ENCODE measurements around the gene TNS4. TPM values are rescaled to one million over a fixed set of nuclear protein-coding genes. Genes with fewer than 3 reads are reported as not detected.
A peak's percentile ranks its signal among the peaks of the same experiment; 100 is the strongest.

Gene TNS4
- total RNA-seq, 1 donor from 2014 or later = not detected

GRCh38 chr17:40515491-40516041 is 14.1 kb upstream of the TNS4 start:
- no peak overlapping the region for H3K4me3 ChIP-seq
- TF ChIP-seq EZH2 (IDR thresholded peaks at IDR 0.05) (no peak), EZH2phosphoT487 (IDR thresholded peaks at IDR 0.05) (no peak), CTCF (IDR thresholded peaks at IDR 0.05) (no peak)
- H3K9me3 ChIP-seq (ENCODE audit: low read depth) = no peaks in the 10 kb centered on the region
- H3K36me3 ChIP-seq = no peaks in the 10 kb centered on the region
- peaks cover 10% of the 10 kb centered on the region for H3K4me1 Mint-ChIP-seq
- no peaks in the 10 kb centered on the region for H3F3A ChIP-seq (ENCODE audit: low read depth)
- no peaks in the 10 kb centered on the region for H3K36me3 Mint-ChIP-seq
- H2AFZ ChIP-seq (replicated peaks) = no peak overlapping the region
- DNase-seq (ENCODE audit: low spot score) = no peak
- no peak overlapping the region for H3K27ac Mint-ChIP-seq
- H3K79me2 ChIP-seq (ENCODE audit: low read depth) = no peaks in the 10 kb centered on the region
- H3K4me1 ChIP-seq = peaks cover 4% of the 10 kb centered on the region
- no peak overlapping the region for H3K27ac ChIP-seq
- H3K27me3 Mint-ChIP-seq (ENCODE audit: insufficient read depth, low read depth) = peaks cover 4% of the 10 kb centered on the region
- H3K27me3 ChIP-seq = no peaks in the 10 kb centered on the region
- peak overlapping the region; percentile 52 for H3K4me3 Mint-ChIP-seq
- no peak overlapping the region for H3K9ac ChIP-seq
- no peaks in the 10 kb centered on the region for H3K9me3 Mint-ChIP-seq
- H4K20me1 ChIP-seq (ENCODE audit: low read depth) = no peaks in the 10 kb centered on the region
- H3K4me2 ChIP-seq = no peak overlapping the region

- Mint-ChIP-seq H3K27ac (no peak overlapping the region), H3K36me3 (no peaks in the 10 kb centered on the region), H3K9me3 (no peaks in the 10 kb centered on the region), H3K27me3 (ENCODE audit: insufficient read depth, low read depth) (peaks cover 4% of the 10 kb centered on the region), H3K4me1 (peaks cover 13% of the 10 kb centered on the region), H3K4me3 (no peak overlapping the region)
- Histone ChIP-seq H3K4me3 (no peak overlapping the region), H3F3A (ENCODE audit: low read depth) (no peaks in the 10 kb centered on the region), H3K9ac (no peak overlapping the region), H4K20me1 (ENCODE audit: low read depth) (no peaks in the 10 kb centered on the region), H3K4me1 (peaks cover 7% of the 10 kb centered on the region), H3K27ac (no peak overlapping the region), H3K27me3 (no peaks in the 10 kb centered on the region), H2AFZ (replicated peaks) (no peak overlapping the region), H3K9me3 (ENCODE audit: low read depth) (no peaks in the 10 kb centered on the region), H3K36me3 (no peaks in the 10 kb centered on the region), H3K79me2 (ENCODE audit: low read depth) (no peaks in the 10 kb centered on the region), H3K4me2 (no peak overlapping the region)
- TF ChIP-seq CTCF (IDR thresholded peaks at IDR 0.05) = no peak
- TF ChIP-seq EZH2 (IDR thresholded peaks at IDR 0.05) = no peak
- no peak for TF ChIP-seq EZH2phosphoT487 (IDR thresholded peaks at IDR 0.05)
- no peak for DNase-seq (ENCODE audit: low spot score)
Measured at GRCh38 chr17:40515011-40515410, 13.6 kb upstream of the TNS4 start.

GRCh38 chr17:40514013-40514875 is 12.8 kb upstream of the TNS4 start:
- TF ChIP-seq EZH2phosphoT487 (IDR thresholded peaks at IDR 0.05) = no peak
- no peak for TF ChIP-seq CTCF (IDR thresholded peaks at IDR 0.05)
- TF ChIP-seq EZH2 (IDR thresholded peaks at IDR 0.05) = no peak
- no peaks in the 10 kb centered on the region for H3K36me3 Mint-ChIP-seq
- no peak overlapping the region for H3K4me3 ChIP-seq
- H3K79me2 ChIP-seq (ENCODE audit: low read depth) = no peaks in the 10 kb centered on the region
- H3K27ac Mint-ChIP-seq = no peak overlapping the region
- H3K27me3 Mint-ChIP-seq (ENCODE audit: insufficient read depth, low read depth) = peaks cover 6% of the 10 kb centered on the region
- H3F3A ChIP-seq (ENCODE audit: low read depth) = no peaks in the 10 kb centered on the region
- peaks cover 7% of the 10 kb centered on the region for H3K4me1 ChIP-seq
- H3K9me3 ChIP-seq (ENCODE audit: low read depth) = no peaks in the 10 kb centered on the region
- H3K27me3 ChIP-seq = no peaks in the 10 kb centered on the region
- no peaks in the 10 kb centered on the region for H3K9me3 Mint-ChIP-seq
- peaks cover 13% of the 10 kb centered on the region for H3K4me1 Mint-ChIP-seq
- H4K20me1 ChIP-seq (ENCODE audit: low read depth) = no peaks in the 10 kb centered on the region
- H3K9ac ChIP-seq = no peak overlapping the region
- no peak for DNase-seq (ENCODE audit: low spot score)
- H3K27ac ChIP-seq = no peak overlapping the region
- H3K36me3 ChIP-seq = no peaks in the 10 kb centered on the region
- H2AFZ ChIP-seq (replicated peaks) = no peak overlapping the region
- H3K4me2 ChIP-seq = no peak overlapping the region
- H3K4me3 Mint-ChIP-seq = no peak overlapping the region
